Panc1 (cell line): ENCODE measurements around the gene SPEG. TPM values are rescaled to one million over a fixed set of nuclear protein-coding genes. Genes with fewer than 3 reads are reported as not detected.
A peak's percentile ranks its signal among the peaks of the same experiment; 100 is the strongest.

ENCODE experiments used
- ATAC-seq: fragments of 200-7000 bp; cut with Tn5 transposase; 2 replicates; pipeline ENCODE4 v1.9.1; 2020; ENCODE audit warnings: mild to moderate bottlenecking, moderate library complexity
- BruUV-seq: library from RNA; stranded (reverse); fragments of 400-500 nt; replicated peaks from 2 replicates; lab custom pipeline; 2021; lab: Mats Ljungman, UMichigan
- CTCF ChIA-PET: fragments of 300-600 bp; sonication (Branson Sonifier 250); formaldehyde crosslinking; loops from one replicate; lab custom pipeline; 2022; ENCODE audit warnings: antibody characterized with exemption; lab: Charles Lee
- POLR2A ChIA-PET: fragments of 300-600 bp; sonication (Branson Sonifier 250); formaldehyde crosslinking; loops from one replicate; lab custom pipeline; 2022; ENCODE audit warnings: antibody characterized with exemption; lab: Charles Lee
- DNase-seq: peaks from one replicate; pipeline ENCODE4 v3.0.0-alpha.2; 2010; ENCODE audit warnings: low read depth, low spot score
- H3K27ac ChIP-seq: 2 replicates; pipeline ENCODE4 v1.5.1; 2011; ENCODE audit warnings: mild to moderate bottlenecking, low read length, inconsistent platforms
- H3K27me3 ChIP-seq: fragments of 200-500 bp; sonication (Bioruptor generic); 2 replicates; pipeline ENCODE4 v1.6.0; 2014; ENCODE audit warnings: low read length, inconsistent platforms; ENCODE audit not compliant: control insufficient read depth, insufficient read depth
- H3K36me3 ChIP-seq: fragments of 200-500 bp; sonication (Bioruptor generic); 2 replicates; pipeline ENCODE4 v1.5.1; 2014; ENCODE audit warnings: inconsistent platforms, mild to moderate bottlenecking, low read length, moderate library complexity; ENCODE audit not compliant: control insufficient read depth, insufficient read depth
- H3K4me1 ChIP-seq: 2 replicates; pipeline ENCODE4 v1.5.1; 2011; ENCODE audit warnings: inconsistent platforms, mild to moderate bottlenecking, low read length, moderate library complexity; ENCODE audit not compliant: control insufficient read depth, insufficient read depth
- H3K4me3 ChIP-seq, 2 experiments: 2 replicates each; pipeline ENCODE4 v1.5.1; 2011 to 2012; ENCODE audit warnings: low read depth in 2 of 2, low read length in 2 of 2, mild to moderate bottlenecking in 2 of 2, inconsistent platforms in 1 of 2, moderate library complexity in 1 of 2
- H3K9me3 ChIP-seq: fragments of 200-500 bp; sonication (Bioruptor generic); 2 replicates; pipeline ENCODE4 v1.5.1; 2014; ENCODE audit warnings: low read depth, mild to moderate bottlenecking, inconsistent platforms, low read length, moderate library complexity; ENCODE audit not compliant: control insufficient read depth, insufficient read depth
- CTCF ChIP-seq: fragments of 450-650 bp; IDR thresholded peaks from 2 replicates; pipeline ENCODE4 v1.5.1; 2017; ENCODE audit warnings: mild to moderate bottlenecking
- POLR2AphosphoS5 ChIP-seq: IDR thresholded peaks from 2 replicates; pipeline ENCODE4 v1.6.1; 2012; ENCODE audit warnings: mild to moderate bottlenecking, low read depth, low read length, moderate library complexity
- REST ChIP-seq, 2 experiments: IDR thresholded peaks; 2 replicates each; pipeline ENCODE4 v1.6.1; 2011 to 2012; ENCODE audit warnings: low read depth in 2 of 2, control low read depth in 1 of 2, low read length in 1 of 2, mild to moderate bottlenecking in 1 of 2, moderate library complexity in 1 of 2; ENCODE audit not compliant: insufficient read depth in 1 of 2
- SIN3A ChIP-seq: IDR thresholded peaks from 2 replicates; pipeline ENCODE4 v1.6.1; 2012; ENCODE audit warnings: low read depth, mild to moderate bottlenecking, low read length, moderate library complexity, borderline replicate concordance; ENCODE audit not compliant: insufficient read depth
- TCF7L2 ChIP-seq: IDR thresholded peaks from 2 replicates; pipeline ENCODE4 v1.6.1; 2011; ENCODE audit warnings: mild to moderate bottlenecking, low read depth, low read length, inconsistent platforms
- in situ Hi-C: cut with HindIII; loops from 2 replicates; pipeline ENCODE4 v1.10.0; 2016; ENCODE audit warnings: low sequenced_read_pairs, low pct_unique_long_range_greater_than_20kb
- intact Hi-C: fragments of 100-400 bp; cut with micrococcal nuclease; formaldehyde crosslinking; loops from one replicate; pipeline ENCODE4 v1.10.0; 2022; ENCODE audit not compliant: unreplicated experiment
- total RNA-seq: library from RNA; stranded (reverse); gene quantifications from one replicate; pipeline ENCODE4 v1.2.1, GENCODE V29; 2021; ENCODE audit not compliant: unreplicated experiment

The SPEG gene
- total RNA-seq, 1 experiment from 2014 or later, result 3.4 TPM

- Histone ChIP-seq H3K27me3 (no peaks in the 10 kb centered on the region), H3K36me3 (no peaks in the 10 kb centered on the region), H3K4me3 (no peak overlapping the region), H3K27ac (no peak overlapping the region), H3K4me1 (peaks cover 24% of the 10 kb centered on the region), H3K9me3 (no peaks in the 10 kb centered on the region)
- DNase-seq (no peak), ATAC-seq (no peak)
- TF ChIP-seq CTCF, result no peak
- TF ChIP-seq TCF7L2, result no peak
- no TSS peak for BruUV-seq
- intact Hi-C loops, result no loop called here
- in situ Hi-C loops, result no loop called here
- POLR2A ChIA-PET, result no interaction called here
- CTCF ChIA-PET, result interaction anchor here (0.6 to 5.0 kb wide), 5 partner anchors 12 to 126 kb away, joined by 3 to 29 read pairs (median 5); partner anchors contain the start of gene DNPEP
Measured at GRCh38 chr2:219404291-219404910, 30.2 kb upstream of the SPEG start.

GRCh38 chr2:219404954-219405353 is 29.7 kb upstream of the SPEG start:
- TF ChIP-seq SIN3A, result no peak
- TF ChIP-seq POLR2AphosphoS5, result no peak
- no peak for TF ChIP-seq REST (IDR thresholded peaks at IDR 0.05; ENCODE audit: insufficient read depth in 1 of 2, low read depth in 2 of 2, low read length in 1 of 2)
- no peak for TF ChIP-seq TCF7L2
- no peak for TF ChIP-seq CTCF
- DNase-seq, result no peak
- CTCF ChIA-PET, result interaction anchor here (0.6 to 5.0 kb wide), 4 partner anchors 13 to 125 kb away, joined by 4 to 29 read pairs (median 6); partner anchors contain the start of gene DNPEP
- intact Hi-C loops, result no loop called here
- Histone ChIP-seq H3K27me3 (no peaks in the 10 kb centered on the region), H3K36me3 (no peaks in the 10 kb centered on the region), H3K4me1 (peaks cover 19% of the 10 kb centered on the region), H3K9me3 (no peaks in the 10 kb centered on the region), H3K27ac (no peak overlapping the region), H3K4me3 (no peak overlapping the region)
- POLR2A ChIA-PET, result no interaction called here
- ATAC-seq, result peak; percentile 44; the same call in 1 of the 2 replicates
- no TSS peak for BruUV-seq
- in situ Hi-C loops, result no loop called here
